ENCODE results near the gene ATP13A1.

The ATP13A1 gene

DNA sequence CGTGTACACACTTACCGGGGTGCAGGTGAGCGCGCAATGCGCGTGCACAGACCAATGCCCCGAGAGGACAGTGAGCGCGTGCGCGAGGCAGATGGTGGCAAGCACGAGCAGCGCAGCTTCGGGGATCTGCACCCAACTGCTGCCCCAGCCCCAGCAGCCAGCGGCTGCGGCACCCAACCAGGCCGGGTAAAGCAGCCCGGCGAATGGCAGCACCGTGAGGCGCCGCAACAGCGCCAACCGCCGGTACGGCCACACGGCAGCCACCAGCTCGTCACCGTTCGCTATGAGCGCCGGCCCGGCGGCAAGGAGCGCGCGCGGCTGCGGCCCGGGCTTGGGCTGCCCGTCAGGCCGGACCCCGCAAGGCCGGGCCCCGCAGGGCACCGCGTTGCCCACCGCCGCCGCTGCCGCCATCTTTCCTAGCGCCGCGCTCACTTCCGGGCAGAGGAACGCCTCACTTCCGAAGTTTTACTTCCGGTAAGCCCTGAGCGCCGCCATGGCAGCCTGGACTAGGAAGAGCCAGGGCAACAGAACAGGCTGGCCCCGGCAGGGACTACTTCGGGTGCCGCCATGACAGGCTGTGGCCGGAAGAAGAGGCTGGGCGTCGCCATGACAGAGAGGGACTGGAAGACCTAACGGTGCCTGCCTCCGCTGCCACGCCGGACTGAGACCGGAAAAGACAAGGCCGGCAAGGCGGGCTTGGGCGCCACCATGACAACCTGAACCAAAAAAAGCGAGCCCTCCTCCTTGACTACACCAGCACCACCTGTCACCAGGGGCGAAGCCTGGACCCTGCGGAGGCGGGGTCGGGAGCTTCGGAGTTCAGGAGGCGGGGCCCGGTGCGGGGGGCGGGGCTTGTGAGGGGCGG lies at the start of gene ATP13A1:
Gene ATP13A1 (minus strand): TSS at position 421 of the 865 bp plus-strand sequence. CDS start 10 bp downstream, at position 411.
- TF ChIP-seq, protein P1, sequence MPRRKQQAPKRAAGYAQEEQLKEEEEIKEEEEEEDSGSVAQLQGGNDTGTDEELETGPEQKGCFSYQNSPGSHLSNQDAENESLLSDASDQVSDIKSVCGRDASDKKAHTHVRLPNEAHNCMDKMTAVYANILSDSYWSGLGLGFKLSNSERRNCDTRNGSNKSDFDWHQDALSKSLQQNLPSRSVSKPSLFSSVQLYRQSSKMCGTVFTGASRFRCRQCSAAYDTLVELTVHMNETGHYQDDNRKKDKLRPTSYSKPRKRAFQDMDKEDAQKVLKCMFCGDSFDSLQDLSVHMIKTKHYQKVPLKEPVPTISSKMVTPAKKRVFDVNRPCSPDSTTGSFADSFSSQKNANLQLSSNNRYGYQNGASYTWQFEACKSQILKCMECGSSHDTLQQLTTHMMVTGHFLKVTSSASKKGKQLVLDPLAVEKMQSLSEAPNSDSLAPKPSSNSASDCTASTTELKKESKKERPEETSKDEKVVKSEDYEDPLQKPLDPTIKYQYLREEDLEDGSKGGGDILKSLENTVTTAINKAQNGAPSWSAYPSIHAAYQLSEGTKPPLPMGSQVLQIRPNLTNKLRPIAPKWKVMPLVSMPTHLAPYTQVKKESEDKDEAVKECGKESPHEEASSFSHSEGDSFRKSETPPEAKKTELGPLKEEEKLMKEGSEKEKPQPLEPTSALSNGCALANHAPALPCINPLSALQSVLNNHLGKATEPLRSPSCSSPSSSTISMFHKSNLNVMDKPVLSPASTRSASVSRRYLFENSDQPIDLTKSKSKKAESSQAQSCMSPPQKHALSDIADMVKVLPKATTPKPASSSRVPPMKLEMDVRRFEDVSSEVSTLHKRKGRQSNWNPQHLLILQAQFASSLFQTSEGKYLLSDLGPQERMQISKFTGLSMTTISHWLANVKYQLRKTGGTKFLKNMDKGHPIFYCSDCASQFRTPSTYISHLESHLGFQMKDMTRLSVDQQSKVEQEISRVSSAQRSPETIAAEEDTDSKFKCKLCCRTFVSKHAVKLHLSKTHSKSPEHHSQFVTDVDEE (CRISPR knock-in tag; IDR thresholded peaks at IDR 0.05), result peak; percentile 90
- no peak for TF ChIP-seq ZFP30 (CRISPR knock-in tag; IDR thresholded peaks at IDR 0.05)
- peak; percentile 58; the same call in 1 of the 2 replicates for TF ChIP-seq CSDC2 (CRISPR knock-in tag; IDR thresholded peaks at IDR 0.05)
- 0 out of 2 replicates have a peak, but pooled peaks have one; percentile 26 for TF ChIP-seq ZC3H10 (CRISPR knock-in tag; IDR thresholded peaks at IDR 0.05)
- TF ChIP-seq ZNF70 (CRISPR knock-in tag; IDR thresholded peaks at IDR 0.05), result no peak
- ATAC-seq, result peak; percentile 96

DNA sequence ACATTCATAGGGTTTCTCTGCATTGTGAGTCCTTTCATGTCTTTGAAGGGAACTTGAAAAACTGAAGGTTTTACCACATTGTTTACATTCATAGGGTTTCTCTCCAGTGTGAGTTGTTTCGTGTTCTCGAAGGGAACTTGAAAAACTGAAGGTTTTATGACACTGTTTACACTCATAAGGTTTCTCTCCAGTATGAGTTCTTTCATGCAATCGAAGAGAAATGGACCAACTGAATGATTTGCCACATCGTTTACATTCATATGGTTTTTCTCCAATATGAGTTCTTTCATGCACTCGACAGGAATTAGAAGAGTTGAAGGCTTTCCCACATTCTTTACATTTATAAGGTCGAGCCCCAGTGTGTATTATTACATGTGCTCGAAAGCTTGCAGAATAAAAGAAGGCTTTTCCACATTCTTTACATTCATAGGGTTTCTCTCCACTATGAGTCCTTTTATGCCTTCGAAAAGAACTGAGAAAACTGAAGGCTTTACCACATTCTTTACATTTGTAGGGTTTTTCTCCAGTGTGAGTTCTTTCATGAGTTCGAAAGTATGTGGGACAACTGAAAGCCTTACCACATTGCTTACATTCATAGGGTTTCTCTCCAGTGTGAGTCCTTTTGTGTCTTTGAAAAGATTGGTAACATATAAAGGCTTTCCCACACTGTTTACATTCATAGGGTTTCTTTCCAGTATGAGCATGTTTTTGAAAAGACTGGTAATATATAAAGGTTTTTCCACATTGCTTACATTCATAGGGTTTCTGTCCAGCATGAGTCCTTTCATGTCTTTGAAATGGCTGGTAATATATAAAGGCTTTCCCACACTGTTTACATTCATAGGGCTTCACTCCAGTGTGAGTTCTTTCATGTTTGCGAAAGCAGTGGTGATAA lies 48.7 kb upstream of the ATP13A1 start:
- TF ChIP-seq ZC3H10 (CRISPR knock-in tag; IDR thresholded peaks at IDR 0.05), result no peak
- TF ChIP-seq ESRRG (CRISPR knock-in tag; IDR thresholded peaks at IDR 0.05), result no peak
- TF ChIP-seq SNAI2 (CRISPR knock-in tag; IDR thresholded peaks at IDR 0.05), result no peak
- TF ChIP-seq ZFP3 (CRISPR knock-in tag; IDR thresholded peaks at IDR 0.05), result no peak
- TF ChIP-seq ZFP30 (CRISPR knock-in tag; IDR thresholded peaks at IDR 0.05), result no peak
- no peak for TF ChIP-seq TOX (CRISPR knock-in tag; IDR thresholded peaks at IDR 0.05; ENCODE audit: borderline replicate concordance)
- no peak for TF ChIP-seq ZNF565 (CRISPR knock-in tag; conservative IDR thresholded peaks at IDR 0.05; ENCODE audit: low read depth)
- no peak for TF ChIP-seq PPARA (CRISPR knock-in tag; IDR thresholded peaks at IDR 0.05; ENCODE audit: borderline replicate concordance)
- TF ChIP-seq, protein P2, sequence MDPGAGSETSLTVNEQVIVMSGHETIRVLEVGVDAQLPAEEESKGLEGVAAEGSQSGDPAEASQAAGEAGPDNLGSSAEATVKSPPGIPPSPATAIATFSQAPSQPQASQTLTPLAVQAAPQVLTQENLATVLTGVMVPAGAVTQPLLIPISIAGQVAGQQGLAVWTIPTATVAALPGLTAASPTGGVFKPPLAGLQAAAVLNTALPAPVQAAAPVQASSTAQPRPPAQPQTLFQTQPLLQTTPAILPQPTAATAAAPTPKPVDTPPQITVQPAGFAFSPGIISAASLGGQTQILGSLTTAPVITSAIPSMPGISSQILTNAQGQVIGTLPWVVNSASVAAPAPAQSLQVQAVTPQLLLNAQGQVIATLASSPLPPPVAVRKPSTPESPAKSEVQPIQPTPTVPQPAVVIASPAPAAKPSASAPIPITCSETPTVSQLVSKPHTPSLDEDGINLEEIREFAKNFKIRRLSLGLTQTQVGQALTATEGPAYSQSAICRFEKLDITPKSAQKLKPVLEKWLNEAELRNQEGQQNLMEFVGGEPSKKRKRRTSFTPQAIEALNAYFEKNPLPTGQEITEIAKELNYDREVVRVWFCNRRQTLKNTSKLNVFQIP (CRISPR knock-in tag; IDR thresholded peaks at IDR 0.05; ENCODE audit: borderline replicate concordance, low read depth), result no peak
- no peak for TF ChIP-seq GLIS3 (CRISPR knock-in tag; IDR thresholded peaks at IDR 0.05)
- TF ChIP-seq TCF4 (CRISPR knock-in tag; IDR thresholded peaks at IDR 0.05; ENCODE audit: borderline replicate concordance), result no peak
- TF ChIP-seq RARB (CRISPR knock-in tag; IDR thresholded peaks at IDR 0.05), result no peak

DNA sequence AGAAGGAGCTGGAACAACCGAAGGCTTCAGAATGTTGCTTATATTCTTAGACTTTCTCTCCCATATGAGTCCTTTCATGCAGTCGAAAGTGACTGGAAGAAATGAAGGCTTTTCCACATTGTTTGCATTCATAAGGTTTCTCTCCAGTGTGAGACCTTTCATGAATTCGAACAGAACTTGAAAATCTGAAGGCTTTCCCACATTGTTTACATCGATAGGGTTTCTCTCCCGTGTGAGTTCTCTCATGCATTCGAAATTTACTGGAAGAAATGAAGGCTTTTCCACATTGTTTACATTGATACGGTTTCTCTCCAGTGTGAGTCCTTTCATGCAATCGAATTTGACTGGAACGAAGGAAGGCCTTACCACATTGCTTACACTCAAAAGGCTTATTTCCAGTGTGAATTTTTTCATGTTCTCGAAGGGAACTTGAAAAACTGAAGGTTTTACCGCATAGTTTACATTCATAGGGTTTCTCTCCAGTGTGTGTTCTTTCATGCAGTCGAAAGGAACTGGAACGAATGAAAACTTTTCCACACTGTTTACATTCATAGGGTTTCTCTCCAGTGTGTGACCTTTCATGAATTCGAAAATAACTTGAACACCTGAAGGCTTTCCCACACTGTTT lies 47.9 kb upstream of the ATP13A1 start:
- TF ChIP-seq ZFP3 (CRISPR knock-in tag; IDR thresholded peaks at IDR 0.05), result no peak
- TF ChIP-seq ESRRG (CRISPR knock-in tag; IDR thresholded peaks at IDR 0.05), result no peak
- no peak for TF ChIP-seq ZNF565 (CRISPR knock-in tag; conservative IDR thresholded peaks at IDR 0.05; ENCODE audit: low read depth)
- TF ChIP-seq, protein P2 (CRISPR knock-in tag; IDR thresholded peaks at IDR 0.05; ENCODE audit: borderline replicate concordance, low read depth), result no peak
- TF ChIP-seq, protein P3, sequence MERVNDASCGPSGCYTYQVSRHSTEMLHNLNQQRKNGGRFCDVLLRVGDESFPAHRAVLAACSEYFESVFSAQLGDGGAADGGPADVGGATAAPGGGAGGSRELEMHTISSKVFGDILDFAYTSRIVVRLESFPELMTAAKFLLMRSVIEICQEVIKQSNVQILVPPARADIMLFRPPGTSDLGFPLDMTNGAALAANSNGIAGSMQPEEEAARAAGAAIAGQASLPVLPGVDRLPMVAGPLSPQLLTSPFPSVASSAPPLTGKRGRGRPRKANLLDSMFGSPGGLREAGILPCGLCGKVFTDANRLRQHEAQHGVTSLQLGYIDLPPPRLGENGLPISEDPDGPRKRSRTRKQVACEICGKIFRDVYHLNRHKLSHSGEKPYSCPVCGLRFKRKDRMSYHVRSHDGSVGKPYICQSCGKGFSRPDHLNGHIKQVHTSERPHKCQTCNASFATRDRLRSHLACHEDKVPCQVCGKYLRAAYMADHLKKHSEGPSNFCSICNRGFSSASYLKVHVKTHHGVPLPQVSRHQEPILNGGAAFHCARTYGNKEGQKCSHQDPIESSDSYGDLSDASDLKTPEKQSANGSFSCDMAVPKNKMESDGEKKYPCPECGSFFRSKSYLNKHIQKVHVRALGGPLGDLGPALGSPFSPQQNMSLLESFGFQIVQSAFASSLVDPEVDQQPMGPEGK (CRISPR knock-in tag; IDR thresholded peaks at IDR 0.05; ENCODE audit: borderline replicate concordance), result no peak
- no peak for TF ChIP-seq CSDC2 (CRISPR knock-in tag; IDR thresholded peaks at IDR 0.05)
- no peak for TF ChIP-seq TOX (CRISPR knock-in tag; IDR thresholded peaks at IDR 0.05; ENCODE audit: borderline replicate concordance)
- no peak for TF ChIP-seq TCF4 (CRISPR knock-in tag; IDR thresholded peaks at IDR 0.05; ENCODE audit: borderline replicate concordance)
- no peak for TF ChIP-seq ZFP30 (CRISPR knock-in tag; IDR thresholded peaks at IDR 0.05)
- no peak for TF ChIP-seq BACH2 (CRISPR knock-in tag; IDR thresholded peaks at IDR 0.05; ENCODE audit: borderline replicate concordance)
- no peak for TF ChIP-seq ZC3H10 (CRISPR knock-in tag; IDR thresholded peaks at IDR 0.05)
- TF ChIP-seq, protein P1 (CRISPR knock-in tag; IDR thresholded peaks at IDR 0.05), result no peak
- TF ChIP-seq ISL1 (CRISPR knock-in tag; IDR thresholded peaks at IDR 0.05), result no peak

More for the DNA sequence above, 48.7 kb upstream of the ATP13A1 start:
- ATAC-seq, result no peak

More for the DNA sequence above, 47.9 kb upstream of the ATP13A1 start:
- ATAC-seq, result no peak
